PC-9 (cell line): ENCODE data around the gene ABCD3.

Experiments used
- EZH2 ChIP-seq: fragments of 200-600 bp; sonication (generic); IDR thresholded peaks from 2 replicates; pipeline ENCODE4 v1.8.0; 2017; ENCODE audit warnings: antibody characterized with exemption, low read depth
- TF ChIP-seq, protein P1 (sequence below): fragments of 200-600 bp; sonication (generic); conservative IDR thresholded peaks from 2 replicates; pipeline ENCODE4 v1.6.1; 2017; ENCODE audit warnings: mixed run types, antibody characterized with exemption, mild to moderate bottlenecking, moderate library complexity

DNA sequence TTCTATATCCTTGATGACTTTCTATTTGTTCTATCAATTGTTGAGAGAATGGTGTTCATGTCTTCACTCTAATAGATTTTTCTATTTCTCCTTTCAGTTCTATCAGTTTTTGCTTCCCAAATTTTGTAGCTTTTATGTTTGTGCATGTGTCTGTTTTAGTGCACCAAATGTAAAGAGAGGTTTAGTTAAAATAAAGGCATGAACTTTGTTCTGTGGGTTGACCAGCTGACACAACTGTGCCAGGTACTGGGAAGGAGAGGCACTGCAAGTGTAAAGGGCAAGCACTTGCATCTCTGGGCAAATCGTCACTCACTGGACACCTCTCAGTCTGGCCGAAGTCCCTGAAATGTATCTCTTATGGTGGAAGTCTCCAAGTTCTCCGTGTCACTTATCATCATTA is 38.6 kb upstream of the ABCD3 start:
- TF ChIP-seq, protein P1, sequence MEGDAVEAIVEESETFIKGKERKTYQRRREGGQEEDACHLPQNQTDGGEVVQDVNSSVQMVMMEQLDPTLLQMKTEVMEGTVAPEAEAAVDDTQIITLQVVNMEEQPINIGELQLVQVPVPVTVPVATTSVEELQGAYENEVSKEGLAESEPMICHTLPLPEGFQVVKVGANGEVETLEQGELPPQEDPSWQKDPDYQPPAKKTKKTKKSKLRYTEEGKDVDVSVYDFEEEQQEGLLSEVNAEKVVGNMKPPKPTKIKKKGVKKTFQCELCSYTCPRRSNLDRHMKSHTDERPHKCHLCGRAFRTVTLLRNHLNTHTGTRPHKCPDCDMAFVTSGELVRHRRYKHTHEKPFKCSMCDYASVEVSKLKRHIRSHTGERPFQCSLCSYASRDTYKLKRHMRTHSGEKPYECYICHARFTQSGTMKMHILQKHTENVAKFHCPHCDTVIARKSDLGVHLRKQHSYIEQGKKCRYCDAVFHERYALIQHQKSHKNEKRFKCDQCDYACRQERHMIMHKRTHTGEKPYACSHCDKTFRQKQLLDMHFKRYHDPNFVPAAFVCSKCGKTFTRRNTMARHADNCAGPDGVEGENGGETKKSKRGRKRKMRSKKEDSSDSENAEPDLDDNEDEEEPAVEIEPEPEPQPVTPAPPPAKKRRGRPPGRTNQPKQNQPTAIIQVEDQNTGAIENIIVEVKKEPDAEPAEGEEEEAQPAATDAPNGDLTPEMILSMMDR, result no peak
- no peak for TF ChIP-seq EZH2
